ENCODE results near the gene RRP9.
A peak's percentile ranks its signal among the peaks of the same experiment; 100 is the strongest.

Gene RRP9

GRCh38 chr3:51966016-51966415, 24.3 kb upstream of the RRP9 start:
- Histone ChIP-seq H3K79me2 (ENCODE audit: insufficient read depth, low read length) (peaks cover 5% of the 10 kb centered on the region; the same call in 1 of the 2 replicates), H3K4me1 (ENCODE audit: insufficient read depth, low read length, poor library complexity, severe bottlenecking) (peaks cover 27% of the 10 kb centered on the region), H3K9me2 (replicated peaks; ENCODE audit: low read depth, low read length) (no peaks in the 10 kb centered on the region), H3K27me3 (ENCODE audit: insufficient read depth, low read length, poor library complexity, severe bottlenecking) (no peaks in the 10 kb centered on the region), H2AFZ (ENCODE audit: low read length) (no peak overlapping the region), H3K36me3 (ENCODE audit: insufficient read depth, low read length) (no peaks in the 10 kb centered on the region), H3K4me2 (ENCODE audit: low read depth, low read length, poor library complexity, severe bottlenecking) (peak overlapping the region; percentile 92), H4K20me1 (ENCODE audit: insufficient read depth, low read length, poor library complexity, severe bottlenecking) (no peaks in the 10 kb centered on the region), H3F3A (ENCODE audit: low read depth) (peaks cover 4% of the 10 kb centered on the region; the same call in 1 of the 2 replicates), H3K9ac (ENCODE audit: low read depth, low read length, poor library complexity, severe bottlenecking) (no peak overlapping the region), H3K9me3 (ENCODE audit: insufficient read depth, low read depth, low read length) (no peaks in the 10 kb centered on the region), H3K4me3 (ENCODE audit: low read length, poor library complexity, severe bottlenecking) (peak overlapping the region; percentile 81)
- TF ChIP-seq CTCF (conservative IDR thresholded peaks at IDR 0.05; ENCODE audit: low read length) (no peak), EZH2phosphoT487 (IDR thresholded peaks at IDR 0.05; ENCODE audit: borderline replicate concordance) (no peak)

GRCh38 chr3:51964521-51964920, 22.8 kb upstream of the RRP9 start:
- H2AFZ ChIP-seq (ENCODE audit: low read length), result no peak overlapping the region
- TF ChIP-seq EZH2phosphoT487 (IDR thresholded peaks at IDR 0.05; ENCODE audit: borderline replicate concordance) (no peak), CTCF (conservative IDR thresholded peaks at IDR 0.05; ENCODE audit: low read length) (no peak)
- H3K4me2 ChIP-seq (ENCODE audit: low read depth, low read length, poor library complexity, severe bottlenecking), result no peak overlapping the region
- H3K36me3 ChIP-seq (ENCODE audit: insufficient read depth, low read length), result no peaks in the 10 kb centered on the region
- H3F3A ChIP-seq (ENCODE audit: low read depth), result 0 out of 2 replicates have a peak, but pooled peaks cover 2% of the 10 kb centered on the region
- peaks cover 26% of the 10 kb centered on the region for H3K4me1 ChIP-seq (ENCODE audit: insufficient read depth, low read length, poor library complexity, severe bottlenecking)
- H3K9me3 ChIP-seq (ENCODE audit: insufficient read depth, low read depth, low read length), result no peaks in the 10 kb centered on the region
- no peaks in the 10 kb centered on the region for H3K27me3 ChIP-seq (ENCODE audit: insufficient read depth, low read length, poor library complexity, severe bottlenecking)
- H3K9me2 ChIP-seq (replicated peaks; ENCODE audit: low read depth, low read length), result no peaks in the 10 kb centered on the region
- H3K79me2 ChIP-seq (ENCODE audit: insufficient read depth, low read length), result peaks cover 5% of the 10 kb centered on the region; the same call in 1 of the 2 replicates
- H4K20me1 ChIP-seq (ENCODE audit: insufficient read depth, low read length, poor library complexity, severe bottlenecking), result no peaks in the 10 kb centered on the region
- no peak overlapping the region for H3K9ac ChIP-seq (ENCODE audit: low read depth, low read length, poor library complexity, severe bottlenecking)
- H3K4me3 ChIP-seq (ENCODE audit: low read length, poor library complexity, severe bottlenecking), result no peak overlapping the region

GRCh38 chr3:51963951-51964451, 22.3 kb upstream of the RRP9 start:
- Histone ChIP-seq H3K79me2 (ENCODE audit: insufficient read depth, low read length) (peaks cover 5% of the 10 kb centered on the region; the same call in 1 of the 2 replicates), H4K20me1 (ENCODE audit: insufficient read depth, low read length, poor library complexity, severe bottlenecking) (no peaks in the 10 kb centered on the region), H3K36me3 (ENCODE audit: insufficient read depth, low read length) (no peaks in the 10 kb centered on the region), H3K4me3 (ENCODE audit: low read length, poor library complexity, severe bottlenecking) (no peak overlapping the region), H3K9me3 (ENCODE audit: insufficient read depth, low read depth, low read length) (no peaks in the 10 kb centered on the region), H3K4me1 (ENCODE audit: insufficient read depth, low read length, poor library complexity, severe bottlenecking) (peaks cover 21% of the 10 kb centered on the region), H3K27me3 (ENCODE audit: insufficient read depth, low read length, poor library complexity, severe bottlenecking) (no peaks in the 10 kb centered on the region), H3K4me2 (ENCODE audit: low read depth, low read length, poor library complexity, severe bottlenecking) (no peak overlapping the region), H3K9ac (ENCODE audit: low read depth, low read length, poor library complexity, severe bottlenecking) (no peak overlapping the region), H3F3A (ENCODE audit: low read depth) (no peaks in the 10 kb centered on the region), H2AFZ (ENCODE audit: low read length) (no peak overlapping the region), H3K9me2 (replicated peaks; ENCODE audit: low read depth, low read length) (no peaks in the 10 kb centered on the region)
- TF ChIP-seq EZH2phosphoT487 (IDR thresholded peaks at IDR 0.05; ENCODE audit: borderline replicate concordance) (no peak), CTCF (conservative IDR thresholded peaks at IDR 0.05; ENCODE audit: low read length) (no peak)

All from Loucy (cell line).